K562 (cell line): ENCODE data around the gene GFRA1. TPM values are rescaled to one million over a fixed set of nuclear protein-coding genes. Genes with fewer than 3 reads are reported as not detected.

Experiments
- CREB3L1 ChIP-seq: fragments of 450-650 bp; IDR thresholded peaks from 2 replicates; pipeline ENCODE4 v1.6.1; 2014; ENCODE audit warnings: low read depth, mild to moderate bottlenecking, moderate library complexity, borderline replicate concordance
- HINFP ChIP-seq: fragments of 450-650 bp; conservative IDR thresholded peaks from 2 replicates; pipeline ENCODE4 v1.6.1; 2016; ENCODE audit warnings: missing genetic modification characterization, low read depth, mild to moderate bottlenecking, control low read depth, missing compliant biosample characterization
- HSF4 ChIP-seq: fragments of 250-450 bp; sonication (Bioruptor Pico); IDR thresholded peaks from 2 replicates; pipeline ENCODE4 v2.1.2; 2022; ENCODE audit warnings: mild to moderate bottlenecking, moderate library complexity, borderline replicate concordance
- JUND ChIP-seq, 2 experiments: IDR thresholded peaks; 2 replicates in 1 of 2; 3 replicates in 1 of 2; pipeline ENCODE4 v1.6.1; 2011; ENCODE audit warnings: borderline replicate concordance in 2 of 2, low read depth in 2 of 2, low read length in 2 of 2, improper control_type of control experiment in 1 of 2, missing biosample characterization in 1 of 2, missing genetic modification characterization in 1 of 2, missing genetic modification reagents in 1 of 2
- MCM3 ChIP-seq: fragments of 450-650 bp; IDR thresholded peaks from 2 replicates; pipeline ENCODE4 v1.6.1; 2016
- PHF21A ChIP-seq: fragments of 450-650 bp; IDR thresholded peaks from 2 replicates; pipeline ENCODE4 v1.6.1; 2017; ENCODE audit warnings: low read depth, borderline replicate concordance
- PREB ChIP-seq: sonication (generic); formaldehyde crosslinking; IDR thresholded peaks from 2 replicates; pipeline ENCODE4 v1.8.1; 2023; ENCODE audit warnings: mild to moderate bottlenecking, missing genetic modification reagents
- USF1 ChIP-seq: sonication (generic); formaldehyde crosslinking; IDR thresholded peaks from 2 replicates; pipeline ENCODE4 v1.9.0; 2022; ENCODE audit warnings: mild to moderate bottlenecking, missing genetic modification reagents
- polyA plus RNA-seq, 8 experiments: library from polyadenylated mRNA; depleted of rRNA in 4 of 8; stranded (reverse) in 5 of 8; unstranded in 3 of 8; fragments of >200 nt; fragmentation: Nextera tagmentation in 2 of 8; fragmentation: Illumina TruSeq in 1 of 8; extraction: Ambion mirVana in 2 of 8; extraction: Trizol in 1 of 8; gene quantifications; 2 replicates each; pipeline versions ENCODE4 v1.2.1 to v1.2.3, GENCODE V29; 2011 to 2014; ENCODE audit warnings: inconsistent platforms in 1 of 8, missing spikeins in 1 of 8
- total RNA-seq, 7 experiments: library from RNA; depleted of rRNA in 6 of 7; stranded (reverse); fragments of >200 nt in 6 of 7; fragmentation: Illumina TruSeq in 2 of 7; extraction: Trizol in 2 of 7; gene quantifications; 2 replicates each; pipeline versions ENCODE4 v1.2.1 to v1.2.3, GENCODE V29; 2011 to 2021; ENCODE audit warnings: low replicate concordance in 1 of 7

Gene GFRA1
- total and polyA plus RNA-seq, 9 of the 15 experiments (the other 6 are each of a cell fraction or from before 2014, with no cell fraction given) = 0.04 TPM; not detected in 8

GRCh38 chr10:116207690-116208089 lies 65.3 kb downstream of the GFRA1 start (continued):
- TF ChIP-seq CREB3L1 = no peak
- no peak for TF ChIP-seq HSF4 (CRISPR knock-in tag)
- TF ChIP-seq USF1 = no peak
- TF ChIP-seq MCM3 = no peak
- TF ChIP-seq HINFP (tag) = no peak
- TF ChIP-seq PHF21A = no peak
- no peak for TF ChIP-seq JUND (IDR thresholded peaks at IDR 0.05; ENCODE audit: borderline replicate concordance, low read depth, low read length)
- no peak for TF ChIP-seq JUND (tag; IDR thresholded peaks at IDR 0.05; ENCODE audit: borderline replicate concordance, low read depth, low read length)
- TF ChIP-seq PREB = no peak
